Uterus (tissue), 2 donors: ENCODE measurements around the gene TXNRD3.

Experiments
- CTCF ChIP-seq, 4 experiments: fragments of 200-600 bp in 2 of 4; fragments of 450-650 bp in 2 of 4; sonication (generic) in 2 of 4; IDR thresholded peaks; one replicate each; pipeline ENCODE4 v1.5.1; 2016 to 2019; ENCODE audit warnings: antibody characterized with exemption in 4 of 4, mild to moderate bottlenecking in 2 of 4, moderate library complexity in 1 of 4
- POLR2A ChIP-seq, 2 donors: fragments of 450-650 bp; IDR thresholded peaks; one replicate each; pipeline ENCODE4 v1.6.1; 2016; ENCODE audit warnings: antibody characterized with exemption in 2 of 2, mild to moderate bottlenecking in 1 of 2, moderate library complexity in 1 of 2

- TF ChIP-seq CTCF (IDR thresholded peaks at IDR 0.05): no peak
- no peak for TF ChIP-seq POLR2A (IDR thresholded peaks at IDR 0.05)
Measured at GRCh38 chr3:126612479-126613205, 42.3 kb downstream of the TXNRD3 start.
